ENCODE results near the gene ZNF785. TPM values are rescaled to one million over a fixed set of nuclear protein-coding genes. Genes with fewer than 3 reads are reported as not detected.
A peak's percentile ranks its signal among the peaks of the same experiment; 100 is the strongest.

The ZNF785 gene
- total and polyA plus RNA-seq, 2 of the 13 experiments (the other 11 are each of a cell fraction or from before 2014, with no cell fraction given): 0.01 TPM; not detected in 1

DNA sequence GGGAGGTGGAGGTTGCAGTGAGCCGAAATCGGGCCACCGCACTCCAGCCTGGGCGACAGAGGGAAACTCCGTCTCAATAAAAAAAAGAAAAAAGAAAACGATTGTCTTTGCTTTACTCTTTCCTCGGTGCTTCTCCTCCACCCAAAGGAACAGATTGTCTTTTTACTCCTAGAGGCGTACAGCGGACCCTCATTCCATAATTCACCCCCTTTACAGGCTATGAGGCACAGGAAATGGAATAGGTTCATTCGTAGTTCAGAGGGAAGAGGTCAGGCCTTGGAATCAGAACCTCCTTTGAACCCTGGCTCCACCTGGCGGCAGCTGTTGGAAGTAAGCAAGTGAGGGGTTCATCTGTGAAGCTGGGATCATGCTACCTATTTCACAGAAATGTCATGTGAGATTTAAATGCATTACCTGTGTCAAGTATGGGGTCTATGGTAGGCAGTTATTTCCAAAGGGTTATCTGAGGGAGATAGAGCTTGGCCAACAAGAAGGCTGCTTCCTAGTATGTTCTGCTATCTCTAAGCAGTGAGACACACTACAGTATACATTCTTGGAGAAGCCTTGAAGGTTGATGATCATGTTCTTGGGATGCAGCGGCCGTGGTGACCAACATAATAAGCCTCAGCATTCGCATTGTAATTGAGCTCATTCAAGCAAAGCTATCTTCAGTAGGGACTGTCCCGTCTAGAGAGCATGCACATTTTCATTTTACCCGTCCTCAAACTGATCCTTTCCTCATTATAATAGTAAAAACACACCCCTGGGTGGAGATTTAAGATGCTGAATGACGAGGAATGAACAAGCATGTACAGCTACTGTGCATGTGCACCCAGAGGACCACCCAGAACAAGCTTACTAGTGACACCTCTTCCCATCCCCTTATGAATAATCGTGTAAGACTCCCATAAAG, 43.4 kb upstream of the ZNF785 start (continued):
- TF ChIP-seq, protein P1, sequence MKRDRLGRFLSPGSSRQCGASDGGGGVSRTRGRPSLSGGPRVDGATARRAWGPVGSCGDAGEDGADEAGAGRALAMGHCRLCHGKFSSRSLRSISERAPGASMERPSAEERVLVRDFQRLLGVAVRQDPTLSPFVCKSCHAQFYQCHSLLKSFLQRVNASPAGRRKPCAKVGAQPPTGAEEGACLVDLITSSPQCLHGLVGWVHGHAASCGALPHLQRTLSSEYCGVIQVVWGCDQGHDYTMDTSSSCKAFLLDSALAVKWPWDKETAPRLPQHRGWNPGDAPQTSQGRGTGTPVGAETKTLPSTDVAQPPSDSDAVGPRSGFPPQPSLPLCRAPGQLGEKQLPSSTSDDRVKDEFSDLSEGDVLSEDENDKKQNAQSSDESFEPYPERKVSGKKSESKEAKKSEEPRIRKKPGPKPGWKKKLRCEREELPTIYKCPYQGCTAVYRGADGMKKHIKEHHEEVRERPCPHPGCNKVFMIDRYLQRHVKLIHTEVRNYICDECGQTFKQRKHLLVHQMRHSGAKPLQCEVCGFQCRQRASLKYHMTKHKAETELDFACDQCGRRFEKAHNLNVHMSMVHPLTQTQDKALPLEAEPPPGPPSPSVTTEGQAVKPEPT (CRISPR knock-in tag; IDR thresholded peaks at IDR 0.05; ENCODE audit: low read depth): no peak
- no peak for TF ChIP-seq ZMYM2 (CRISPR knock-in tag; IDR thresholded peaks at IDR 0.05)
- TF ChIP-seq MTF1 (CRISPR knock-in tag; IDR thresholded peaks at IDR 0.05): no peak
- no peak for TF ChIP-seq ZNF792 (CRISPR knock-in tag; IDR thresholded peaks at IDR 0.05)
- TF ChIP-seq GABPB1 (CRISPR knock-in tag; IDR thresholded peaks at IDR 0.05): peak; percentile 59
- no peak for TF ChIP-seq MEIS1 (CRISPR knock-in tag; IDR thresholded peaks at IDR 0.05; ENCODE audit: borderline replicate concordance)
- 0 out of 2 replicates have a peak, but pooled peaks have one; percentile 17 for TF ChIP-seq RBFOX2 (IDR thresholded peaks at IDR 0.05; ENCODE audit: low read depth, low read length)
- TF ChIP-seq BCL3 (CRISPR knock-in tag; IDR thresholded peaks at IDR 0.05): no peak
- no peak for TF ChIP-seq HNRNPH1 (optimal IDR thresholded peaks at IDR 0.05; ENCODE audit: low read depth, low read length)
- TF ChIP-seq WIZ (CRISPR knock-in tag; IDR thresholded peaks at IDR 0.05): no peak
- no peak for TF ChIP-seq ZNF264 (CRISPR knock-in tag; IDR thresholded peaks at IDR 0.05)
- no peak for TF ChIP-seq ZNF225 (CRISPR knock-in tag; IDR thresholded peaks at IDR 0.05)
- no peak for TF ChIP-seq PBX3 (CRISPR knock-in tag; IDR thresholded peaks at IDR 0.05; ENCODE audit: borderline replicate concordance)
- no peak; the same call in 1 of the 2 replicates for TF ChIP-seq GMEB1 (CRISPR knock-in tag; IDR thresholded peaks at IDR 0.05; ENCODE audit: borderline replicate concordance)
- TF ChIP-seq, protein P2, sequence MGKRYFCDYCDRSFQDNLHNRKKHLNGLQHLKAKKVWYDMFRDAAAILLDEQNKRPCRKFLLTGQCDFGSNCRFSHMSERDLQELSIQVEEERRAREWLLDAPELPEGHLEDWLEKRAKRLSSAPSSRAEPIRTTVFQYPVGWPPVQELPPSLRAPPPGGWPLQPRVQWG (CRISPR knock-in tag; IDR thresholded peaks at IDR 0.05; ENCODE audit: borderline replicate concordance, low read depth): no peak
- no peak for TF ChIP-seq ZNF431 (CRISPR knock-in tag; IDR thresholded peaks at IDR 0.05; ENCODE audit: borderline replicate concordance, low read depth)
- TF ChIP-seq, protein P3, sequence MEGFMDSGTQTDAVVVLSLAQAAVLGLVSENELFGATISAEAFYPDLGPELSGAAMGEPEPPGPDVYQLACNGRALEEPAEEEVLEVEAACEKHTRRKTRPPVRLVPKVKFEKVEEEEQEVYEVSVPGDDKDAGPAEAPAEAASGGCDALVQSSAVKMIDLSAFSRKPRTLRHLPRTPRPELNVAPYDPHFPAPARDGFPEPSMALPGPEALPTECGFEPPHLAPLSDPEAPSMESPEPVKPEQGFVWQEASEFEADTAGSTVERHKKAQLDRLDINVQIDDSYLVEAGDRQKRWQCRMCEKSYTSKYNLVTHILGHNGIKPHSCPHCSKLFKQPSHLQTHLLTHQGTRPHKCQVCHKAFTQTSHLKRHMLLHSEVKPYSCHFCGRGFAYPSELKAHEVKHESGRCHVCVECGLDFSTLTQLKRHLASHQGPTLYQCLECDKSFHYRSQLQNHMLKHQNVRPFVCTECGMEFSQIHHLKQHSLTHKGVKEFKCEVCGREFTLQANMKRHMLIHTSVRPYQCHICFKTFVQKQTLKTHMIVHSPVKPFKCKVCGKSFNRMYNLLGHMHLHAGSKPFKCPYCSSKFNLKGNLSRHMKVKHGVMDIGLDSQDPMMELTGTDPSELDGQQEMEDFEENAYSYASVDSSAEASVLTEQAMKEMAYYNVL (CRISPR knock-in tag; IDR thresholded peaks at IDR 0.05; ENCODE audit: borderline replicate concordance): no peak
- no peak for TF ChIP-seq SALL2 (CRISPR knock-in tag; IDR thresholded peaks at IDR 0.05)
- no peak for TF ChIP-seq KAT2B (IDR thresholded peaks at IDR 0.05; ENCODE audit: borderline replicate concordance, low read depth, low read length)
- no peak for TF ChIP-seq ZNF577 (CRISPR knock-in tag; IDR thresholded peaks at IDR 0.05; ENCODE audit: borderline replicate concordance, low read depth)
